WTC11 (cell line): ENCODE results near the gene FREY1.

Source experiments
- CREB1 ChIP-seq: sonication (generic); formaldehyde crosslinking; IDR thresholded peaks from 2 replicates; pipeline ENCODE4 v1.8.0; 2023; ENCODE audit warnings: mild to moderate bottlenecking, missing genetic modification reagents
- GTF2I ChIP-seq: fragments of 250-450 bp; sonication (Bioruptor Pico); conservative IDR thresholded peaks from 2 replicates; pipeline ENCODE4 v1.4.0; 2021; ENCODE audit warnings: mild to moderate bottlenecking
- IRF2 ChIP-seq: sonication (generic); formaldehyde crosslinking; IDR thresholded peaks from 2 replicates; pipeline ENCODE4 v1.8.0; 2022; ENCODE audit warnings: low read depth, missing genetic modification reagents, borderline replicate concordance
- NFYB ChIP-seq: sonication (generic); formaldehyde crosslinking; conservative IDR thresholded peaks from 2 replicates; pipeline ENCODE4 v1.8.0; 2022; ENCODE audit warnings: low read depth, missing genetic modification reagents
- TEAD4 ChIP-seq: sonication (generic); formaldehyde crosslinking; IDR thresholded peaks from 2 replicates; pipeline ENCODE4 v1.8.0; 2022; ENCODE audit warnings: mild to moderate bottlenecking, missing genetic modification reagents
- TF ChIP-seq, protein P1 (sequence below): fragments of 200-600 bp; IDR thresholded peaks from 2 replicates; pipeline ENCODE4 v1.8.0; 2022; ENCODE audit warnings: antibody characterized with exemption
- TF ChIP-seq, protein P2 (sequence below): sonication (generic); formaldehyde crosslinking; conservative IDR thresholded peaks from 2 replicates; pipeline ENCODE4 v1.8.1; 2022; ENCODE audit warnings: mild to moderate bottlenecking, missing genetic modification reagents
- TF ChIP-seq, protein P3 (sequence below): sonication (generic); formaldehyde crosslinking; IDR thresholded peaks from 2 replicates; pipeline ENCODE4 v1.8.0; 2022; ENCODE audit warnings: mild to moderate bottlenecking, missing genetic modification reagents
- TF ChIP-seq, protein P4 (sequence below): sonication (generic); formaldehyde crosslinking; IDR thresholded peaks from 2 replicates; pipeline ENCODE4 v1.8.0; 2022; ENCODE audit warnings: mild to moderate bottlenecking, missing genetic modification reagents
- TF ChIP-seq, protein P5 (sequence below): sonication (generic); formaldehyde crosslinking; IDR thresholded peaks from 2 replicates; pipeline ENCODE4 v1.8.1; 2022; ENCODE audit warnings: low read depth, mild to moderate bottlenecking, moderate library complexity, missing genetic modification reagents, borderline replicate concordance
- TF ChIP-seq, protein P6 (sequence below): sonication (generic); formaldehyde crosslinking; IDR thresholded peaks from 2 replicates; pipeline ENCODE4 v1.8.1; 2023; ENCODE audit warnings: mild to moderate bottlenecking, missing genetic modification reagents, borderline replicate concordance
- TF ChIP-seq, protein P7 (sequence below): sonication (generic); formaldehyde crosslinking; IDR thresholded peaks from 2 replicates; pipeline ENCODE4 v1.8.0; 2023; ENCODE audit warnings: missing genetic modification reagents, mild to moderate bottlenecking, borderline replicate concordance
- TF ChIP-seq, protein P8 (sequence below): sonication (generic); formaldehyde crosslinking; IDR thresholded peaks from 2 replicates; pipeline ENCODE4 v1.8.1; 2023; ENCODE audit warnings: mild to moderate bottlenecking, missing genetic modification reagents
- TF ChIP-seq, protein P9 (sequence below): sonication (generic); formaldehyde crosslinking; IDR thresholded peaks from 2 replicates; pipeline ENCODE4 v1.8.1; 2023; ENCODE audit warnings: mild to moderate bottlenecking, missing genetic modification reagents, moderate library complexity

DNA sequence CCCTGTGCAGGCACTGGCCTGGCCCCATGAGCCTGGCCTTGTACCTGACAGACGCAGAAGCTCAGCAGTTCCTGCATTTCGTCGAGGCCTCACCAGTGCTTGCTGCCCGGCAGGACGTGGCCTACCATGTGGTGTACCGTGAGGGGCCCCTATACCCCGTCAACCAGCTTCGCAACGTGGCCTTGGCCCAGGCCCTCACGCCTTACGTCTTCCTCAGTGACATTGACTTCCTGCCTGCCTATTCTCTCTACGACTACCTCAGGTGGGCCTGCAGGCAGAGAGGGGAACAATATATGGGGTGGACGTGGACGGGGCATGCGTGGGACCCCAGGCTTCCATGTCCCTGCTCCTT, 20.2 kb upstream of the FREY1 start:
- TF ChIP-seq, protein P1, sequence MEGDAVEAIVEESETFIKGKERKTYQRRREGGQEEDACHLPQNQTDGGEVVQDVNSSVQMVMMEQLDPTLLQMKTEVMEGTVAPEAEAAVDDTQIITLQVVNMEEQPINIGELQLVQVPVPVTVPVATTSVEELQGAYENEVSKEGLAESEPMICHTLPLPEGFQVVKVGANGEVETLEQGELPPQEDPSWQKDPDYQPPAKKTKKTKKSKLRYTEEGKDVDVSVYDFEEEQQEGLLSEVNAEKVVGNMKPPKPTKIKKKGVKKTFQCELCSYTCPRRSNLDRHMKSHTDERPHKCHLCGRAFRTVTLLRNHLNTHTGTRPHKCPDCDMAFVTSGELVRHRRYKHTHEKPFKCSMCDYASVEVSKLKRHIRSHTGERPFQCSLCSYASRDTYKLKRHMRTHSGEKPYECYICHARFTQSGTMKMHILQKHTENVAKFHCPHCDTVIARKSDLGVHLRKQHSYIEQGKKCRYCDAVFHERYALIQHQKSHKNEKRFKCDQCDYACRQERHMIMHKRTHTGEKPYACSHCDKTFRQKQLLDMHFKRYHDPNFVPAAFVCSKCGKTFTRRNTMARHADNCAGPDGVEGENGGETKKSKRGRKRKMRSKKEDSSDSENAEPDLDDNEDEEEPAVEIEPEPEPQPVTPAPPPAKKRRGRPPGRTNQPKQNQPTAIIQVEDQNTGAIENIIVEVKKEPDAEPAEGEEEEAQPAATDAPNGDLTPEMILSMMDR = no peak
- TF ChIP-seq, protein P2, sequence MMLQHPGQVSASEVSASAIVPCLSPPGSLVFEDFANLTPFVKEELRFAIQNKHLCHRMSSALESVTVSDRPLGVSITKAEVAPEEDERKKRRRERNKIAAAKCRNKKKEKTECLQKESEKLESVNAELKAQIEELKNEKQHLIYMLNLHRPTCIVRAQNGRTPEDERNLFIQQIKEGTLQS (CRISPR knock-in tag) = no peak
- TF ChIP-seq GTF2I = no peak
- no peak for TF ChIP-seq CREB1 (CRISPR knock-in tag)
- TF ChIP-seq, protein P3, sequence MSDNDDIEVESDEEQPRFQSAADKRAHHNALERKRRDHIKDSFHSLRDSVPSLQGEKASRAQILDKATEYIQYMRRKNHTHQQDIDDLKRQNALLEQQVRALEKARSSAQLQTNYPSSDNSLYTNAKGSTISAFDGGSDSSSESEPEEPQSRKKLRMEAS (CRISPR knock-in tag) = no peak
- TF ChIP-seq, protein P4, sequence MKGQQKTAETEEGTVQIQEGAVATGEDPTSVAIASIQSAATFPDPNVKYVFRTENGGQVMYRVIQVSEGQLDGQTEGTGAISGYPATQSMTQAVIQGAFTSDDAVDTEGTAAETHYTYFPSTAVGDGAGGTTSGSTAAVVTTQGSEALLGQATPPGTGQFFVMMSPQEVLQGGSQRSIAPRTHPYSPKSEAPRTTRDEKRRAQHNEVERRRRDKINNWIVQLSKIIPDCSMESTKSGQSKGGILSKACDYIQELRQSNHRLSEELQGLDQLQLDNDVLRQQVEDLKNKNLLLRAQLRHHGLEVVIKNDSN (CRISPR knock-in tag) = no peak
- TF ChIP-seq, protein P5, sequence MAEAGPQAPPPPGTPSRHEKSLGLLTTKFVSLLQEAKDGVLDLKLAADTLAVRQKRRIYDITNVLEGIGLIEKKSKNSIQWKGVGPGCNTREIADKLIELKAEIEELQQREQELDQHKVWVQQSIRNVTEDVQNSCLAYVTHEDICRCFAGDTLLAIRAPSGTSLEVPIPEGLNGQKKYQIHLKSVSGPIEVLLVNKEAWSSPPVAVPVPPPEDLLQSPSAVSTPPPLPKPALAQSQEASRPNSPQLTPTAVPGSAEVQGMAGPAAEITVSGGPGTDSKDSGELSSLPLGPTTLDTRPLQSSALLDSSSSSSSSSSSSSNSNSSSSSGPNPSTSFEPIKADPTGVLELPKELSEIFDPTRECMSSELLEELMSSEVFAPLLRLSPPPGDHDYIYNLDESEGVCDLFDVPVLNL (CRISPR knock-in tag) = no peak
- no peak for TF ChIP-seq TEAD4
- TF ChIP-seq, protein P6, sequence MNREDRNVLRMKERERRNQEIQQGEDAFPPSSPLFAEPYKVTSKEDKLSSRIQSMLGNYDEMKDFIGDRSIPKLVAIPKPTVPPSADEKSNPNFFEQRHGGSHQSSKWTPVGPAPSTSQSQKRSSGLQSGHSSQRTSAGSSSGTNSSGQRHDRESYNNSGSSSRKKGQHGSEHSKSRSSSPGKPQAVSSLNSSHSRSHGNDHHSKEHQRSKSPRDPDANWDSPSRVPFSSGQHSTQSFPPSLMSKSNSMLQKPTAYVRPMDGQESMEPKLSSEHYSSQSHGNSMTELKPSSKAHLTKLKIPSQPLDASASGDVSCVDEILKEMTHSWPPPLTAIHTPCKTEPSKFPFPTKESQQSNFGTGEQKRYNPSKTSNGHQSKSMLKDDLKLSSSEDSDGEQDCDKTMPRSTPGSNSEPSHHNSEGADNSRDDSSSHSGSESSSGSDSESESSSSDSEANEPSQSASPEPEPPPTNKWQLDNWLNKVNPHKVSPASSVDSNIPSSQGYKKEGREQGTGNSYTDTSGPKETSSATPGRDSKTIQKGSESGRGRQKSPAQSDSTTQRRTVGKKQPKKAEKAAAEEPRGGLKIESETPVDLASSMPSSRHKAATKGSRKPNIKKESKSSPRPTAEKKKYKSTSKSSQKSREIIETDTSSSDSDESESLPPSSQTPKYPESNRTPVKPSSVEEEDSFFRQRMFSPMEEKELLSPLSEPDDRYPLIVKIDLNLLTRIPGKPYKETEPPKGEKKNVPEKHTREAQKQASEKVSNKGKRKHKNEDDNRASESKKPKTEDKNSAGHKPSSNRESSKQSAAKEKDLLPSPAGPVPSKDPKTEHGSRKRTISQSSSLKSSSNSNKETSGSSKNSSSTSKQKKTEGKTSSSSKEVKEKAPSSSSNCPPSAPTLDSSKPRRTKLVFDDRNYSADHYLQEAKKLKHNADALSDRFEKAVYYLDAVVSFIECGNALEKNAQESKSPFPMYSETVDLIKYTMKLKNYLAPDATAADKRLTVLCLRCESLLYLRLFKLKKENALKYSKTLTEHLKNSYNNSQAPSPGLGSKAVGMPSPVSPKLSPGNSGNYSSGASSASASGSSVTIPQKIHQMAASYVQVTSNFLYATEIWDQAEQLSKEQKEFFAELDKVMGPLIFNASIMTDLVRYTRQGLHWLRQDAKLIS (CRISPR knock-in tag) = no peak
- no peak for TF ChIP-seq NFYB (CRISPR knock-in tag)
- no peak for TF ChIP-seq IRF2
- TF ChIP-seq, protein P7, sequence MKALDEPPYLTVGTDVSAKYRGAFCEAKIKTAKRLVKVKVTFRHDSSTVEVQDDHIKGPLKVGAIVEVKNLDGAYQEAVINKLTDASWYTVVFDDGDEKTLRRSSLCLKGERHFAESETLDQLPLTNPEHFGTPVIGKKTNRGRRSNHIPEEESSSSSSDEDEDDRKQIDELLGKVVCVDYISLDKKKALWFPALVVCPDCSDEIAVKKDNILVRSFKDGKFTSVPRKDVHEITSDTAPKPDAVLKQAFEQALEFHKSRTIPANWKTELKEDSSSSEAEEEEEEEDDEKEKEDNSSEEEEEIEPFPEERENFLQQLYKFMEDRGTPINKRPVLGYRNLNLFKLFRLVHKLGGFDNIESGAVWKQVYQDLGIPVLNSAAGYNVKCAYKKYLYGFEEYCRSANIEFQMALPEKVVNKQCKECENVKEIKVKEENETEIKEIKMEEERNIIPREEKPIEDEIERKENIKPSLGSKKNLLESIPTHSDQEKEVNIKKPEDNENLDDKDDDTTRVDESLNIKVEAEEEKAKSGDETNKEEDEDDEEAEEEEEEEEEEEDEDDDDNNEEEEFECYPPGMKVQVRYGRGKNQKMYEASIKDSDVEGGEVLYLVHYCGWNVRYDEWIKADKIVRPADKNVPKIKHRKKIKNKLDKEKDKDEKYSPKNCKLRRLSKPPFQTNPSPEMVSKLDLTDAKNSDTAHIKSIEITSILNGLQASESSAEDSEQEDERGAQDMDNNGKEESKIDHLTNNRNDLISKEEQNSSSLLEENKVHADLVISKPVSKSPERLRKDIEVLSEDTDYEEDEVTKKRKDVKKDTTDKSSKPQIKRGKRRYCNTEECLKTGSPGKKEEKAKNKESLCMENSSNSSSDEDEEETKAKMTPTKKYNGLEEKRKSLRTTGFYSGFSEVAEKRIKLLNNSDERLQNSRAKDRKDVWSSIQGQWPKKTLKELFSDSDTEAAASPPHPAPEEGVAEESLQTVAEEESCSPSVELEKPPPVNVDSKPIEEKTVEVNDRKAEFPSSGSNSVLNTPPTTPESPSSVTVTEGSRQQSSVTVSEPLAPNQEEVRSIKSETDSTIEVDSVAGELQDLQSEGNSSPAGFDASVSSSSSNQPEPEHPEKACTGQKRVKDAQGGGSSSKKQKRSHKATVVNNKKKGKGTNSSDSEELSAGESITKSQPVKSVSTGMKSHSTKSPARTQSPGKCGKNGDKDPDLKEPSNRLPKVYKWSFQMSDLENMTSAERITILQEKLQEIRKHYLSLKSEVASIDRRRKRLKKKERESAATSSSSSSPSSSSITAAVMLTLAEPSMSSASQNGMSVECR (CRISPR knock-in tag) = no peak
- TF ChIP-seq, protein P8, sequence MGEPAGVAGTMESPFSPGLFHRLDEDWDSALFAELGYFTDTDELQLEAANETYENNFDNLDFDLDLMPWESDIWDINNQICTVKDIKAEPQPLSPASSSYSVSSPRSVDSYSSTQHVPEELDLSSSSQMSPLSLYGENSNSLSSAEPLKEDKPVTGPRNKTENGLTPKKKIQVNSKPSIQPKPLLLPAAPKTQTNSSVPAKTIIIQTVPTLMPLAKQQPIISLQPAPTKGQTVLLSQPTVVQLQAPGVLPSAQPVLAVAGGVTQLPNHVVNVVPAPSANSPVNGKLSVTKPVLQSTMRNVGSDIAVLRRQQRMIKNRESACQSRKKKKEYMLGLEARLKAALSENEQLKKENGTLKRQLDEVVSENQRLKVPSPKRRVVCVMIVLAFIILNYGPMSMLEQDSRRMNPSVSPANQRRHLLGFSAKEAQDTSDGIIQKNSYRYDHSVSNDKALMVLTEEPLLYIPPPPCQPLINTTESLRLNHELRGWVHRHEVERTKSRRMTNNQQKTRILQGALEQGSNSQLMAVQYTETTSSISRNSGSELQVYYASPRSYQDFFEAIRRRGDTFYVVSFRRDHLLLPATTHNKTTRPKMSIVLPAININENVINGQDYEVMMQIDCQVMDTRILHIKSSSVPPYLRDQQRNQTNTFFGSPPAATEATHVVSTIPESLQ (CRISPR knock-in tag) = no peak
- TF ChIP-seq, protein P9, sequence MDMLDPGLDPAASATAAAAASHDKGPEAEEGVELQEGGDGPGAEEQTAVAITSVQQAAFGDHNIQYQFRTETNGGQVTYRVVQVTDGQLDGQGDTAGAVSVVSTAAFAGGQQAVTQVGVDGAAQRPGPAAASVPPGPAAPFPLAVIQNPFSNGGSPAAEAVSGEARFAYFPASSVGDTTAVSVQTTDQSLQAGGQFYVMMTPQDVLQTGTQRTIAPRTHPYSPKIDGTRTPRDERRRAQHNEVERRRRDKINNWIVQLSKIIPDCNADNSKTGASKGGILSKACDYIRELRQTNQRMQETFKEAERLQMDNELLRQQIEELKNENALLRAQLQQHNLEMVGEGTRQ = no peak
